Nephron (organoid): ENCODE results near the gene ATXN3L.

Experiments
- H3K27ac Mint-ChIP-seq, 3 experiments: 2 replicates each; pipeline ENCODE4 v1.8.0; 2020; ENCODE audit warnings: mixed read lengths in 3 of 3, mild to moderate bottlenecking in 2 of 3, moderate library complexity in 1 of 3
- H3K27me3 Mint-ChIP-seq: 2 replicates; pipeline ENCODE4 v1.8.0; 2021; ENCODE audit warnings: low read depth, mild to moderate bottlenecking, moderate library complexity, mixed read lengths
- H3K36me3 Mint-ChIP-seq: 2 replicates; pipeline ENCODE4 v1.8.0; 2020; ENCODE audit warnings: low read depth, mixed read lengths
- H3K4me1 Mint-ChIP-seq: 2 replicates; pipeline ENCODE4 v1.8.0; 2020; ENCODE audit warnings: mixed read lengths
- H3K4me3 Mint-ChIP-seq, 3 experiments: 2 replicates each; pipeline ENCODE4 v1.8.0; 2020; ENCODE audit warnings: mild to moderate bottlenecking in 3 of 3, mixed read lengths in 3 of 3, moderate library complexity in 2 of 3
- H3K9me3 Mint-ChIP-seq: 2 replicates; pipeline ENCODE4 v1.8.0; 2020; ENCODE audit warnings: mixed read lengths
- CTCF ChIP-seq, 3 experiments: fragments of 200-600 bp; sonication (generic); IDR thresholded peaks; one replicate each; pipeline ENCODE4 v1.5.0; 2021; ENCODE audit warnings: antibody characterized with exemption in 3 of 3; ENCODE audit not compliant: unreplicated experiment in 3 of 3

Gene ATXN3L

DNA sequence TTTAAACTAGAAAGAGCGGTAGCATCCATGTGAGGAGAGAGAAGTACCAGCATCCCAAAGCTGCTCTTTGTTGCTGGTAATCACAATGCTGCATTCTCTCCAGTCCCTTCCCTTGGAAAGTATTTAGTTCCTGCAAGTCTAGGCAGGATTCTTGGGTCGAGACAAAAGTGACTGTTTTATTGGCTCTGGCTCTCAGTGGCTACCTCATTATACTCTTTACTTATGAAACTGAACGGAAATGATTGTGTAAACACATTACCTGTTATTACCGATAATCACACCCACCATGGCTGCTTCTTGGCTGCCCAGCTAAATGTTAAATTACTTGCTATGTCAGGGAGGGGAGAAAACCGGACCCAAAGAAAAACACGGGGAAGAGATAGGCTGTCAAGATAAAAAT is 26.2 kb downstream of the ATXN3L start:
- Mint-ChIP-seq H3K9me3 (peaks cover 3% of the 10 kb centered on the region), H3K36me3 (no peaks in the 10 kb centered on the region), H3K27ac (peak overlapping the region in 1 of 3 experiments; percentile 41), H3K4me3 (no peak overlapping the region), H3K27me3 (no peaks in the 10 kb centered on the region), H3K4me1 (peaks cover 6% of the 10 kb centered on the region)
- no peak for TF ChIP-seq CTCF (IDR thresholded peaks at IDR 0.05; ENCODE audit: unreplicated experiment in 3 of 3)

- Mint-ChIP-seq H3K36me3 (no peaks in the 10 kb centered on the region), H3K9me3 (peaks cover 7% of the 10 kb centered on the region), H3K27ac (no peak overlapping the region), H3K4me1 (peaks cover 27% of the 10 kb centered on the region), H3K27me3 (no peaks in the 10 kb centered on the region), H3K4me3 (no peak overlapping the region)
- no peak for TF ChIP-seq CTCF (IDR thresholded peaks at IDR 0.05; ENCODE audit: unreplicated experiment in 3 of 3)
Measured at GRCh38 chrX:13290891-13291614, 28.8 kb downstream of the ATXN3L start.

DNA sequence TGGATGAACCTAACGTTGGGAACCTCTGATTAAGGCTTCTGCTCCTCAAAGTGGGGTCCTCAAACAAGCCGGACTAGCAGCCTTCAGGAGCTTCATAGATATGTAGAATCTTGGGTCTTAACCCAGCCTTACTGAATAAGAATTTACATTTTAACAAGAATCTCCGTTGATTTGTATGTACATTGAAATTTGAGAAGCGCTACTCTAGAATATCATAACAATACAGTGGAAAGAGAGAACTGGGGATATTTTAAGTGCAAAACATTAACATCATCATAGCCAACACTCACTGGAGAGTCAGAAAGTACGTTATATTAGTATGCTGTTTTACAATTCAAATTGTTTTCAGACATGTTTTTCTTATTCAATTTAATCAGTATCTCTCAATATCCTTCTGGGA is 31.2 kb downstream of the ATXN3L start:
- H3K4me1 Mint-ChIP-seq: peaks cover 38% of the 10 kb centered on the region
- no peak for TF ChIP-seq CTCF (IDR thresholded peaks at IDR 0.05; ENCODE audit: unreplicated experiment in 3 of 3)
- peaks cover 5% of the 10 kb centered on the region for H3K36me3 Mint-ChIP-seq
- H3K9me3 Mint-ChIP-seq: peaks cover 11% of the 10 kb centered on the region
- no peak overlapping the region for H3K4me3 Mint-ChIP-seq
- no peaks in the 10 kb centered on the region for H3K27me3 Mint-ChIP-seq
- H3K27ac Mint-ChIP-seq: peak overlapping the region in 2 of 3 experiments; percentile 12 to 43

GRCh38 chrX:13287816-13288215 is 32.0 kb downstream of the ATXN3L start:
- Mint-ChIP-seq H3K9me3 (peaks cover 12% of the 10 kb centered on the region), H3K36me3 (peaks cover 5% of the 10 kb centered on the region), H3K27me3 (no peaks in the 10 kb centered on the region), H3K4me3 (no peak overlapping the region), H3K4me1 (peaks cover 42% of the 10 kb centered on the region), H3K27ac (peak overlapping the region; percentile 29 to 42 (median 42))
- TF ChIP-seq CTCF (IDR thresholded peaks at IDR 0.05; ENCODE audit: unreplicated experiment in 3 of 3): no peak

GRCh38 chrX:13285693-13286092 is 34.2 kb downstream of the ATXN3L start:
- TF ChIP-seq CTCF (IDR thresholded peaks at IDR 0.05; ENCODE audit: unreplicated experiment in 3 of 3): no peak
- H3K36me3 Mint-ChIP-seq: peaks cover 5% of the 10 kb centered on the region
- H3K4me3 Mint-ChIP-seq: no peak overlapping the region
- no peak overlapping the region for H3K27ac Mint-ChIP-seq
- H3K4me1 Mint-ChIP-seq: peaks cover 38% of the 10 kb centered on the region
- H3K27me3 Mint-ChIP-seq: no peaks in the 10 kb centered on the region
- H3K9me3 Mint-ChIP-seq: peaks cover 20% of the 10 kb centered on the region

- Mint-ChIP-seq H3K4me1 (peaks cover 38% of the 10 kb centered on the region), H3K9me3 (peaks cover 17% of the 10 kb centered on the region), H3K27me3 (no peaks in the 10 kb centered on the region), H3K4me3 (no peak overlapping the region), H3K27ac (peak overlapping the region in 2 of 3 experiments; percentile 58 to 68), H3K36me3 (peaks cover 5% of the 10 kb centered on the region)
- TF ChIP-seq CTCF (IDR thresholded peaks at IDR 0.05; ENCODE audit: unreplicated experiment in 3 of 3): no peak
Measured at GRCh38 chrX:13285229-13285628, 34.6 kb downstream of the ATXN3L start.
